Measurements from ENCODE around the gene MYO10.

Gene MYO10

DNA sequence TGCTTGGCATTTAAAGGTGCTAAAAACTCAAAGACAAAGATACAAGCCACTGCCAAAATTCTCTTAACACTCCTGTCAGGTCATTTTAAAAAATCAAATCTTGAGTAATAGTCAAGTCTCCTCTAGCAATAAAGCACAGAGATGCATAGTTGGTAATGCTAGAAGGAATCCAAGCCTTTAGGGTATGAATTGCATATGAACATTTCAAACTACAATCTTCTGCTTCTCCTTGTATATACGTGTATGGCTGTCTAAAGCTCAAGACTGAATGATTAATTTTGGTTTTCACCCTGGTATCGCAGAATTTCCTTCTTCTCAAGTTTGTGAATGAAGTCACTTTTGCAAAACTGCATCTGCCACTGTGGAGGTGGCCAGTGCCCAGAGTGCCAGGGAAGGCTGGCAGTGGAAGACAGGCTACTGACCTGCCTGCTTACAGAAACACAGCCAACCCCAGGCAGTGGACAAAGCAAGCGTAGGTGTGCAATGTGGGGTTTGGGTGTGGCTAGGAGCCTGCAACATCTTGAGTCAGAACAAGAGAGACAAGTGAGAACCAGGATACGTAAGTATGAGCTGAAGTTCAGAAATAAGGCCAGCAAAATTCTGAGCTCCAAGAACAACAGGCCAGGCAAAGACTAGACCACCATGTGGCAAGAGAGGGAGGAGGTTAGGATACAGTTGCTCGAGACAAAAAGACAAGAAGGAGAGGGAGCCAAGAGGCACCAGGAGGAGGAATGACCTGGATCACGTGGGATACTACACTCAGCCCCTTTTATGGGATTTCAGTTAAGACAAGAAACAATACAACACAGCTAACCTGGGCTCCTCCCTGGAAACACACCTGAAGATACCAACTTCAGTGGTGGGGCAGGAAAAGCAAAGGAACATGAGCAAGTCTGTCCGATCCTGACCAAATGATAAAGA, 22.6 kb downstream of the MYO10 start:
- H3K4me3 Mint-ChIP-seq = no peak overlapping the region
- H3K9me3 Mint-ChIP-seq = peaks cover 5% of the 10 kb centered on the region
- no peaks in the 10 kb centered on the region for H3K4me1 Mint-ChIP-seq
- H3K27me3 Mint-ChIP-seq = peaks cover 2% of the 10 kb centered on the region
- H3K36me3 Mint-ChIP-seq = no peaks in the 10 kb centered on the region
- H3K27ac Mint-ChIP-seq = no peak overlapping the region

DNA sequence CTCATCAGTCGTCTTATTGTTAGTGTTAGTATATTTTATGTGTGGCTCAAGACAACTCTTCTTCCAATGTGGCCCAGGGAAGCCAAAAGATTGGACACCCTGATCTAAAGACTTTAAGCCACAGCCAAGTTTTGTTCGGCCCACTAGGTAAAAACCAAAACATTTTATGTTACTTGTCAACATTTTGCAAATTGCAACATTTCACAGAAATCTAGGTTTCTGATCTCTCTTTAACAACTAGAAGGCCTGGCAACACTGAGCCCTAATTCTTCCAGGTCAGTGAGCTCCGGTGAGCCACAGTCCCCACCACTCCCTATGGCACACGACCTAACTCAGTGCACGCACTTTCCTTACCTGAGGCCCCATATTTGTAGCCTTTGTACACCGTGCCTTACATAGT, 24.0 kb downstream of the MYO10 start:
- Mint-ChIP-seq H3K9me3 (peaks cover 5% of the 10 kb centered on the region), H3K27me3 (peaks cover 2% of the 10 kb centered on the region), H3K4me1 (no peaks in the 10 kb centered on the region), H3K4me3 (no peak overlapping the region), H3K36me3 (no peaks in the 10 kb centered on the region), H3K27ac (no peak overlapping the region)

DNA sequence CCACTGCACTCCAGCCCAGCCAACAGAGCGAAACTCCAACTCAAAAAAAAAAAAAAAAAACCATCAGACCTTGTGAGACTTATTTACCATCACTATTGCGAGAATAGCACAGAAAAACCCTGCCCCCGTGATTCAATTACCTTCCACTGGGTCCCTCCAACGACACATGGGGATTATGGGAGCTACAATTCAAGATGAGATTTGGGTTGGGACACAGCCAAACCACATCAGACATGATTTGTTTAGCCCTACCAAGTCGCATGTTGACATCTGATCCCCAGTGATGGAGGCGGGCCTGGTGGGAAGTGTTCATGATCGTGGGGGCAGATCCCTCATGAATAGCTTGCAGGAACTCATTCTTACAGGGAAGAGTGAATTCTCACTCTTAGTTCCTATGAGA, 26.6 kb downstream of the MYO10 start:
- Mint-ChIP-seq H3K4me1 (no peaks in the 10 kb centered on the region), H3K36me3 (no peaks in the 10 kb centered on the region), H3K9me3 (peaks cover 5% of the 10 kb centered on the region)

DNA sequence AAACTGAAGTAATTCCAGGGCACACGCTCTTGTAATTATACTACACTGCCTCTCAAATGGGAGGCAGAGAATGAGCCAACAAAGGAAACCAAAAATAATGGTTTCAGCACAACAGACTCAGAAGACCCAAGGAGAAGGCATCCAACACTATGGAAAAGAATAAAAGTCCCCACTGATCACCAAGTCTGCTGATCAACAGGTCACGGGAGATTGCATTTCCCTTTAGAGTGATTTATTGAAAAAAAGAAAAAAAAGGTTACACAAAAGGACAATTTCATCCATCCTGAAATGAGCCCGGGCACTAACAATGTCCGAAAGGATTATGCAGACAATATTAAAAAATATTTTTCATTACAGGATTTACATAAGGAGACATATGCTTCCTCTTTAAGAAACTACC, 28.8 kb downstream of the MYO10 start:
- Mint-ChIP-seq H3K9me3 (peaks cover 5% of the 10 kb centered on the region), H3K27ac (no peak overlapping the region), H3K27me3 (no peaks in the 10 kb centered on the region), H3K4me1 (no peaks in the 10 kb centered on the region), H3K36me3 (no peaks in the 10 kb centered on the region), H3K4me3 (no peak overlapping the region)

More for the DNA sequence above, 26.6 kb downstream of the MYO10 start:
- H3K27ac Mint-ChIP-seq = no peak overlapping the region
- H3K4me3 Mint-ChIP-seq = no peak overlapping the region
- H3K27me3 Mint-ChIP-seq = peaks cover 2% of the 10 kb centered on the region

DNA sequence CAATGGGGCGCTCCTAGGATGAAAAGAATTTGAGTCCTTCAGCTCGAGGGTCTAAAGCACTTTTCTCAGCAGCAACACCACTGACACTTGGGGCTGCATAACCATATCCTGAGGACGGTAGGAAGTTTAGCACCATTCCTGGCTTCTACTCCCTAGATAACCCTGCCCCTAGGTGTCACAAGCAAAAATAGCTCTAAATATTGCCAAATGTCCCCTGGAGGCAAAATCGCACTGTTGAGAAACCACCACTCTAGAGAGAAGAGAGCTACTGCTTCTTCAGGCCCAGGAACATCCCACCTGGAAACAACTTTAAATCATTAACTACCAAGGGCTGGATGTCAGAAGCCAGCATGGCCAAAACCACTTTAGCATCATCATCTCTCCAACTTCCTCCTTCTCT, 29.8 kb downstream of the MYO10 start:
- H3K9me3 Mint-ChIP-seq = peaks cover 5% of the 10 kb centered on the region
- no peaks in the 10 kb centered on the region for H3K27me3 Mint-ChIP-seq
- no peak overlapping the region for H3K27ac Mint-ChIP-seq
- H3K36me3 Mint-ChIP-seq = no peaks in the 10 kb centered on the region
- H3K4me3 Mint-ChIP-seq = no peak overlapping the region
- no peaks in the 10 kb centered on the region for H3K4me1 Mint-ChIP-seq

- Mint-ChIP-seq H3K9me3 (peaks cover 2% of the 10 kb centered on the region), H3K4me3 (no peak overlapping the region), H3K4me1 (no peaks in the 10 kb centered on the region)
Observed at GRCh38 chr5:16903480-16904300, 32.4 kb downstream of the MYO10 start.

DNA sequence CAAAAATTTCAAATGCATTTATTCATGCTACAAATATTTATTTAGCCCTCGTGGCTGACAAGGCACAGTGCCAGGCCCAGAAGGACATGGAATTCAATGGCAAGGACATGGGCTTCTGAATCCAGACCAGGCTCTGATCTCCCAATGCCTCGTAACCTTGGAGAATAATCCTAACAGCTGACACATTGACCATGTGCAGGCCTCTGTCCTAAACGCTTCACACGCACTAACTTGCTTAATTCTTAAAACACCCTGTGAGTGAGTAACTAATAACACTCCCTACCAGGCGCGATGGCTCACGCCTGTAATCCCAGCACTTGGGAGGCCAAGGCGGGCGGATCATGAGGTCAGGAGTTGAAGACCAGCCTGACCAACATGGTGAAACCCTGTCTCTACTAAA, 33.2 kb downstream of the MYO10 start:
- Mint-ChIP-seq H3K27me3 (no peaks in the 10 kb centered on the region), H3K36me3 (no peaks in the 10 kb centered on the region), H3K27ac (no peak overlapping the region), H3K4me1 (no peaks in the 10 kb centered on the region), H3K4me3 (no peak overlapping the region), H3K9me3 (no peaks in the 10 kb centered on the region)

More at GRCh38 chr5:16903480-16904300, 32.4 kb downstream of the MYO10 start:
- Mint-ChIP-seq H3K27ac (no peak overlapping the region), H3K27me3 (no peaks in the 10 kb centered on the region), H3K36me3 (no peaks in the 10 kb centered on the region)

DNA sequence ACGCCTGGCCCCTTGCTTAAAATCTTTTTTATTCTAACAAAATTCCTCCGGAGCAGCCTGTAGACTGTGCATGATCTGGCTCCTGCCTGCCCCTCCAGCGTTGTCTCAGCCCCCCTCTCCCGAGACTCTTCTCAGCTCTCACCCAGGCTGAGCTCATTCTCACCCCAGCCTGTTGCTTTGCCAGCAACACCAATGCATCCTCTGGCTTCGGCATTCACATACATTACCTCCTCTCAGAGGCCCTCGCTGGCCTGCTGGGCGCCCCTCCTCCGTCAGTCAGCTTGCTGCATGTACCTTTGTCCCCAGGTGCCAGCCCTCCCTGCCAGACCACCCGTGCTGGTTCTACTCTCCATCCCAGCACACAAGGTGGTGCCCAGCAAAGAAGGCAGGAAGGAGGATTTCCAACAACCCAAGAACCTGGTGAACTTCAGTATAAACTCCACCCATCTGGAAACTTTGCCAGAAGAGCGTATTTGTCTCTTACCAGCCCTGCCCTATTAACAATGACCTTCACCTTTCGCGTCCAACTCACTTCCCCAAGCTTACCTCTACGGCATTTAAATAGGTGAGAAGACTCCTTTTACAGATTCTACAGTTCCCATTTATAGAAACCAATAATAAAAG, 35.0 kb downstream of the MYO10 start:
- H3K27ac Mint-ChIP-seq = no peak overlapping the region
- no peaks in the 10 kb centered on the region for H3K36me3 Mint-ChIP-seq
- H3K9me3 Mint-ChIP-seq = no peaks in the 10 kb centered on the region
- no peak overlapping the region for H3K4me3 Mint-ChIP-seq
- H3K27me3 Mint-ChIP-seq = no peaks in the 10 kb centered on the region
- no peaks in the 10 kb centered on the region for H3K4me1 Mint-ChIP-seq

DNA sequence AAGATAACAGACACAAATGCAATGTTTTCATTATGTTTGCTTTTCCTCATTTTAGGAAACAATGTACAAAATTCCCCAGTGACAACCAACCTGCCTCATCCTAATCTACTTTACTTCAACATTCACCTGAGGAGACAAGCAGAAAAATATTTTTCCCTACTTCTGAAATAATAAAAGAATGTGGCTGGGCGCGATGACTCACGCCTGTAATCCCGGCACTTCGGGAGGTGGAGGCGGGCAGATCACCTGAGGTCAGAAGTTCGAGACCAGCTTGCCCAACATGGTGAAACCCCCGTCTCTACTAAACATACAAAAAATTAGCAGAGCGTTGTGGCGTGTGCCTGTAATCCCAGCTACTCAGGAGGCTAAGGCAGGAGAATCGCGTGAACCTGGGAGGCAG, 36.9 kb downstream of the MYO10 start:
- no peak overlapping the region for H3K4me3 Mint-ChIP-seq
- H3K36me3 Mint-ChIP-seq = no peaks in the 10 kb centered on the region
- H3K9me3 Mint-ChIP-seq = no peaks in the 10 kb centered on the region
- H3K4me1 Mint-ChIP-seq = no peaks in the 10 kb centered on the region
- H3K27ac Mint-ChIP-seq = no peak overlapping the region
- no peaks in the 10 kb centered on the region for H3K27me3 Mint-ChIP-seq

DNA sequence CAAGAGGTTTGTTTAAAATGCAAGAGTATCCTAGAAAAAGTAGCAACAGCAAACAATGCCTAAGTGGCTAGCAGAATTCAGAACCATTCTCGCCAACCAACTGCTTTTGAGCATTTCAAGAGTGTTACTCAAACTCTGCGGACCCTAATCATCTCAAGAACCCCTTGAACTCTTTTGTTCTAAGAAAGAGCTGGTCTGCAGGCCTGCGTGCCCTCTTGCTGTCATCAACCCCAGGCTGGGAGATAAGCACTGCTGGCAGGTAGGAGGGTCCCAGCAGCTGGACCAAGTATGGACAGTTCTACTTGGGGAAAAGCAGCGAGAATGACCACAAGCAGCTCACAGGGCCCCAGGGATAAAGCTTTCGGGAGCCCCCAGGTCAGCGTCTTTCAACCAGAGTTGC, 38.3 kb downstream of the MYO10 start:
- H3K4me1 Mint-ChIP-seq = no peaks in the 10 kb centered on the region
- H3K27ac Mint-ChIP-seq = no peak overlapping the region
- H3K36me3 Mint-ChIP-seq = no peaks in the 10 kb centered on the region
- H3K4me3 Mint-ChIP-seq = no peak overlapping the region
- no peaks in the 10 kb centered on the region for H3K27me3 Mint-ChIP-seq
- no peaks in the 10 kb centered on the region for H3K9me3 Mint-ChIP-seq

GRCh38 chr5:16897284-16897704, 38.8 kb downstream of the MYO10 start:
- no peak overlapping the region for H3K4me3 Mint-ChIP-seq
- H3K27ac Mint-ChIP-seq = no peak overlapping the region
- no peaks in the 10 kb centered on the region for H3K4me1 Mint-ChIP-seq
- H3K9me3 Mint-ChIP-seq = no peaks in the 10 kb centered on the region
- H3K27me3 Mint-ChIP-seq = no peaks in the 10 kb centered on the region
- no peaks in the 10 kb centered on the region for H3K36me3 Mint-ChIP-seq

- H3K4me3 Mint-ChIP-seq = no peak overlapping the region
- no peak overlapping the region for H3K27ac Mint-ChIP-seq
- H3K27me3 Mint-ChIP-seq = no peaks in the 10 kb centered on the region
- H3K4me1 Mint-ChIP-seq = no peaks in the 10 kb centered on the region
- no peaks in the 10 kb centered on the region for H3K36me3 Mint-ChIP-seq
- H3K9me3 Mint-ChIP-seq = no peaks in the 10 kb centered on the region
Observed at GRCh38 chr5:16896767-16897166, 39.3 kb downstream of the MYO10 start.

DNA sequence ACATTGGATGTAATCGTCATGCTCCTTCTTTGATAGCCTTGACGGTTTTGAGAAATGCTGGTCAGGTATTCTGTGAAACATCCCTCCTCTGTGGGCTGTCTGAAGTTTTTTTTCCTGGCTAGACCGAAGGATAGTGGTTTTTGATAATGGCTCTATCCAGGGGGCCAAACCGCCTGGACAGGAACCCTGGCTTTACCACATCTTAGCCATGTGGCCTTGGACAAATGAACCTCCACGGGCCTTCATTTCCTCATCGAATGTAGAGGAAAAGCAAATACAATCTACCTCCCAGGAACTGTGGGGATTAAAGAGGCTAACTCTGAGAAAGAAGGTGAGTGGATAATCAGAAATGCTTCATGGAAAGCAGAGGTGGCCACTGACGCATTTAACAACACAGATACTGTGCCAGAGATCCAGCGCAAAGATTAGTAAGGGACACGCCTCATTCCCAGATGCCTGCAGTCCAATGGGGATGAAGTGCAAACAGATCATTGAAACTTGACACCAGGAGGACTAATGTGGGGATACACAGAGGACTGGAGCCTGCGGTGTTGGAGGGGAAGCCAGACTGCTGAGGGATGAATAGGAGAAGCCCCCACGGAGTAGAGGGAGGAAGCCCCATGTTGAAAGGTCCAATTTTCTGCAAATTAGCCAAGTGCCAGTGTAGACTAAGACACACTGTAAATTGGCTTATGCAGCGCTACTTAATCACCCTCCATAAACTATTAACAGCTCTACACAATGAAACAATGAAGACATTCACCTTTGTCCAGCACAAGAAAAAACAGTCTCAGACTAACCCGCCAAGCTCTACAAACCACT, 41.6 kb downstream of the MYO10 start:
- no peaks in the 10 kb centered on the region for H3K9me3 Mint-ChIP-seq
- H3K27ac Mint-ChIP-seq = no peak overlapping the region

GRCh38 chr5:16891033-16891432, 45.1 kb downstream of the MYO10 start:
- no peaks in the 10 kb centered on the region for H3K9me3 Mint-ChIP-seq
- no peak overlapping the region for H3K4me3 Mint-ChIP-seq
- no peak overlapping the region for H3K27ac Mint-ChIP-seq
- H3K4me1 Mint-ChIP-seq = no peaks in the 10 kb centered on the region
- H3K27me3 Mint-ChIP-seq = peaks cover 4% of the 10 kb centered on the region
- H3K36me3 Mint-ChIP-seq = peaks cover 1% of the 10 kb centered on the region

More for the DNA sequence above, 41.6 kb downstream of the MYO10 start:
- Mint-ChIP-seq H3K36me3 (no peaks in the 10 kb centered on the region), H3K4me3 (no peak overlapping the region), H3K4me1 (no peaks in the 10 kb centered on the region), H3K27me3 (no peaks in the 10 kb centered on the region)

DNA sequence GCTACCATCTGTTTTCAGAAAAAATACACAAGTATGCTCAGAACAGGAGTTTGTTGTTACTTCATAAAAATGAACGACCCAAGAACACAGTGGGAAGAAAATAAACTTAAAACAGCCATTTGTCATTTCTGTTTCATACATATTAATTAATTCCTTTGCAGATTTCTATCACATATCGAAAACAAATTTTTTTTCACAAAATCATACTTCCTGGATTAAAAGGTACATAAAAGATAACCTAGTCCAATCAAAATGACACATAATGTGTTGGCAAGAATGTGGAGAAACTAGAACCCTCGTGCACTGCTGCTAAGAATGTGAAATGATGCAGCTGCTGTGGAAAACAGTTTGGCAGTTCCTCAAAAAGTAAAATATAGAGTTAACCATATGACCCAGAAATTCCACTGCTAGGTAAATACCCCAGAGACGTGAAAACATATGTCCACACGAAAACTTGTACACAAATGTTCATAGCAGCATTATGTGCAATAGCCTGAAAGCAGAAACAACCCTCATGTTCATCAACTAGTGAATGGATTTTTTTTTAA, 46.0 kb downstream of the MYO10 start:
- Mint-ChIP-seq H3K4me3 (no peak overlapping the region), H3K27me3 (peaks cover 5% of the 10 kb centered on the region), H3K27ac (no peak overlapping the region), H3K9me3 (no peaks in the 10 kb centered on the region), H3K36me3 (peaks cover 1% of the 10 kb centered on the region), H3K4me1 (no peaks in the 10 kb centered on the region)
